Right kidney (tissue), 1 donor: ENCODE measurements around the gene SUPT7L.
"Not testable (repeated sequence)": the region's sequence is repeated elsewhere in the genome, so short reads cannot be mapped to it uniquely, and the experiment has no call there.

Experiments used
- DNase-seq: peaks from one replicate; pipeline ENCODE4 v3.0.0-alpha.2; 2016

SUPT7L gene

GRCh38 chr2:27687232-27687631 lies 23.8 kb upstream of the SUPT7L start:
- no peak for DNase-seq

GRCh38 chr2:27685577-27685976 lies 22.2 kb upstream of the SUPT7L start:
- no peak for DNase-seq

- not testable (repeated sequence) for DNase-seq
Observed at GRCh38 chr2:27685006-27685405, 21.6 kb upstream of the SUPT7L start.

- peak; percentile 57 for DNase-seq
Observed at GRCh38 chr2:27683390-27684071, 20.1 kb upstream of the SUPT7L start.

- DNase-seq = not testable (repeated sequence)
Observed at GRCh38 chr2:27682334-27682771, 18.9 kb upstream of the SUPT7L start.

GRCh38 chr2:27681841-27682240 lies 18.4 kb upstream of the SUPT7L start:
- DNase-seq = no peak

GRCh38 chr2:27680571-27680970 lies 17.2 kb upstream of the SUPT7L start:
- no peak for DNase-seq

- DNase-seq = no peak
Observed at GRCh38 chr2:27672723-27673486, 9.5 kb upstream of the SUPT7L start.

GRCh38 chr2:27671235-27671634 lies 7.8 kb upstream of the SUPT7L start:
- no peak for DNase-seq

- DNase-seq = no peak
Observed at GRCh38 chr2:27667446-27667845, 4.0 kb upstream of the SUPT7L start.

GRCh38 chr2:27664622-27665363 lies 1.4 kb upstream of the SUPT7L start:
- no peak for DNase-seq

- DNase-seq = no peak
Observed at GRCh38 chr2:27664154-27664574, 750 bp upstream of the SUPT7L start.

- DNase-seq = no peak
Observed at GRCh38 chr2:27661371-27661770, 2.0 kb downstream of the SUPT7L start.

GRCh38 chr2:27655155-27655951 lies 8.1 kb downstream of the SUPT7L start:
- DNase-seq = no peak

GRCh38 chr2:27653397-27653796 lies 10.0 kb downstream of the SUPT7L start:
- DNase-seq = no peak

GRCh38 chr2:27652790-27653189 lies 10.6 kb downstream of the SUPT7L start:
- DNase-seq = no peak

- DNase-seq = no peak
Observed at GRCh38 chr2:27652341-27652740, 11.1 kb downstream of the SUPT7L start.

GRCh38 chr2:27651056-27651455 lies 12.4 kb downstream of the SUPT7L start:
- DNase-seq = no peak

- DNase-seq = no peak
Observed at GRCh38 chr2:27647737-27648136, 15.7 kb downstream of the SUPT7L start.

GRCh38 chr2:27647289-27647688 lies 16.1 kb downstream of the SUPT7L start:
- no peak for DNase-seq

GRCh38 chr2:27645197-27645596 lies 18.2 kb downstream of the SUPT7L start:
- no peak for DNase-seq

GRCh38 chr2:27640722-27641245 lies 22.6 kb downstream of the SUPT7L start:
- DNase-seq = no peak
